K562 (cell line): Measurements from ENCODE around the gene GABRR2. TPM values are rescaled to one million over a fixed set of nuclear protein-coding genes. Genes with fewer than 3 reads are reported as not detected.

ENCODE experiments used
- ATF7 ChIP-seq: fragments of 450-650 bp; IDR thresholded peaks from 2 replicates; pipeline ENCODE4 v1.7.1; 2014; ENCODE audit warnings: mild to moderate bottlenecking, moderate library complexity
- CEBPB ChIP-seq: fragments of 450-650 bp; IDR thresholded peaks from 2 replicates; pipeline ENCODE4 v1.6.1; 2016; ENCODE audit warnings: missing genetic modification characterization, missing compliant biosample characterization
- CXXC5 ChIP-seq: fragments of 250-450 bp; sonication (Bioruptor Pico); IDR thresholded peaks from 2 replicates; pipeline ENCODE4 v1.8.0; 2022; ENCODE audit warnings: inconsistent platforms, mild to moderate bottlenecking, moderate library complexity
- DMBX1 ChIP-seq: fragments of 250-450 bp; sonication (Bioruptor Pico); IDR thresholded peaks from 2 replicates; pipeline ENCODE4 v1.8.0; 2022; ENCODE audit warnings: inconsistent platforms, mild to moderate bottlenecking, moderate library complexity, borderline replicate concordance
- DPF2 ChIP-seq: fragments of 450-650 bp; IDR thresholded peaks from 2 replicates; pipeline ENCODE4 v1.6.1; 2016
- E4F1 ChIP-seq: fragments of 250-450 bp; sonication (Bioruptor Pico); IDR thresholded peaks from 2 replicates; pipeline ENCODE4 v1.5.0; 2021; ENCODE audit warnings: mild to moderate bottlenecking, borderline replicate concordance
- EP300 ChIP-seq: IDR thresholded peaks from 2 replicates; pipeline ENCODE4 v1.6.1; 2012; ENCODE audit warnings: low read length, improper control_type of control experiment
- ESRRA ChIP-seq: fragments of 450-650 bp; IDR thresholded peaks from 2 replicates; pipeline ENCODE4 v1.6.1; 2014; ENCODE audit warnings: low read depth, mild to moderate bottlenecking, moderate library complexity, borderline replicate concordance
- ETV1 ChIP-seq: fragments of 450-650 bp; conservative IDR thresholded peaks from 2 replicates; pipeline ENCODE4 v1.6.1; 2016; ENCODE audit warnings: missing genetic modification characterization, control low read depth, low read depth, missing compliant biosample characterization
- KDM2B ChIP-seq: fragments of 250-450 bp; sonication (Bioruptor Pico); IDR thresholded peaks from 2 replicates; pipeline ENCODE4 v1.8.0; 2021; ENCODE audit warnings: mild to moderate bottlenecking, moderate library complexity
- L3MBTL2 ChIP-seq: fragments of 450-650 bp; IDR thresholded peaks from 2 replicates; pipeline ENCODE4 v1.6.1; 2016; ENCODE audit warnings: mild to moderate bottlenecking, moderate library complexity
- MAFK ChIP-seq: IDR thresholded peaks from 2 replicates; pipeline ENCODE4 v1.6.1; 2011; ENCODE audit warnings: low read length, improper control_type of control experiment
- MEIS2 ChIP-seq: fragments of 450-650 bp; IDR thresholded peaks from 2 replicates; pipeline ENCODE4 v1.6.1; 2014; ENCODE audit warnings: mild to moderate bottlenecking; ENCODE audit not compliant: partially characterized antibody
- NFYB ChIP-seq: IDR thresholded peaks from 2 replicates; pipeline ENCODE4 v1.6.1; 2011; ENCODE audit warnings: mild to moderate bottlenecking, moderate library complexity; ENCODE audit not compliant: insufficient read length; ENCODE audit errors: extremely low read depth
- RCOR1 ChIP-seq, 2 experiments: IDR thresholded peaks; 2 replicates each; pipeline ENCODE4 v1.6.1; 2012; ENCODE audit warnings: low read depth in 2 of 2, low read length in 2 of 2, borderline replicate concordance in 1 of 2, improper control_type of control experiment in 1 of 2
- RNF2 ChIP-seq: sonication (generic); IDR thresholded peaks from 2 replicates; pipeline ENCODE4 v1.6.1; 2016
- SMAD3 ChIP-seq: fragments of 450-650 bp; formaldehyde crosslinking; conservative IDR thresholded peaks from 2 replicates; pipeline ENCODE4 v1.4.0; 2020; ENCODE audit warnings: mild to moderate bottlenecking
- SMARCA4 ChIP-seq: fragments of 450-650 bp; IDR thresholded peaks from 2 replicates; pipeline ENCODE4 v1.6.1; 2016
- SNRNP70 ChIP-seq: fragments of 200-400 bp; formaldehyde crosslinking; optimal IDR thresholded peaks from 2 replicates; pipeline ENCODE3; 2017; ENCODE audit warnings: low read depth, low read length
- STAT5A ChIP-seq: IDR thresholded peaks from 2 replicates; pipeline ENCODE4 v1.6.1; 2012; ENCODE audit warnings: low read length, inconsistent platforms, borderline replicate concordance
- U2AF1 ChIP-seq: fragments of 200-400 bp; formaldehyde crosslinking; optimal IDR thresholded peaks from 2 replicates; pipeline ENCODE3; 2017; ENCODE audit warnings: mild to moderate bottlenecking, low read depth, low read length, moderate library complexity
- ZFX ChIP-seq: sonication (generic); formaldehyde crosslinking; IDR thresholded peaks from 2 replicates; pipeline ENCODE4 v1.8.0; 2022; ENCODE audit warnings: mild to moderate bottlenecking, missing genetic modification reagents, moderate library complexity
- ZNF408 ChIP-seq: fragments of 250-450 bp; sonication (Bioruptor Pico); IDR thresholded peaks from 2 replicates; pipeline ENCODE4 v1.4.0; 2020; ENCODE audit warnings: low read depth, mild to moderate bottlenecking, moderate library complexity
- ZNF589 ChIP-seq: fragments of 200-800 bp; sonication (Bioruptor generic); IDR thresholded peaks from 2 replicates; pipeline ENCODE4 v1.6.1; 2016; ENCODE audit warnings: low read depth, missing genetic modification characterization, missing compliant biosample characterization
- ZNF655 ChIP-seq: fragments of 250-450 bp; sonication (Bioruptor Pico); IDR thresholded peaks from 2 replicates; pipeline ENCODE4 v1.5.0; 2021
- polyA plus RNA-seq, 8 experiments: library from polyadenylated mRNA; depleted of rRNA in 4 of 8; stranded (reverse) in 5 of 8; unstranded in 3 of 8; fragments of >200 nt; fragmentation: Nextera tagmentation in 2 of 8; fragmentation: Illumina TruSeq in 1 of 8; extraction: Ambion mirVana in 2 of 8; extraction: Trizol in 1 of 8; gene quantifications; 2 replicates each; pipeline versions ENCODE4 v1.2.1 to v1.2.3, GENCODE V29; 2011 to 2014; ENCODE audit warnings: inconsistent platforms in 1 of 8, missing spikeins in 1 of 8
- total RNA-seq, 7 experiments: library from RNA; depleted of rRNA in 6 of 7; stranded (reverse); fragments of >200 nt in 6 of 7; fragmentation: Illumina TruSeq in 2 of 7; extraction: Trizol in 2 of 7; gene quantifications; 2 replicates each; pipeline versions ENCODE4 v1.2.1 to v1.2.3, GENCODE V29; 2011 to 2021; ENCODE audit warnings: low replicate concordance in 1 of 7
- TF ChIP-seq, protein P1 (sequence below): sonication (generic); formaldehyde crosslinking; IDR thresholded peaks from 2 replicates; pipeline ENCODE4 v1.9.0; 2022; ENCODE audit warnings: mild to moderate bottlenecking, missing genetic modification reagents

GABRR2 gene
- total and polyA plus RNA-seq, 9 of the 15 experiments (the other 6 are each of a cell fraction or from before 2014, with no cell fraction given): 0.09 to 0.13 (median 0.10) TPM; not detected in 6

GRCh38 chr6:89297695-89298351 lies 17.3 kb downstream of the GABRR2 start (continued):
- peak; percentile 79 for TF ChIP-seq ZFX (CRISPR knock-in tag)
- no peak for TF ChIP-seq ZNF655
- no peak for TF ChIP-seq MAFK
- no peak for TF ChIP-seq SNRNP70
- TF ChIP-seq EP300: peak; percentile 55
- 0 out of 2 replicates have a peak, but pooled peaks have one; percentile 38 for TF ChIP-seq RNF2
- TF ChIP-seq ESRRA: peak; percentile 49; the same call in 1 of the 2 replicates
- TF ChIP-seq E4F1: no peak
- no peak for TF ChIP-seq KDM2B (CRISPR knock-in tag)
- no peak for TF ChIP-seq SMAD3 (CRISPR knock-in tag)
- 0 out of 2 replicates have a peak, but pooled peaks have one; percentile 44 for TF ChIP-seq CXXC5 (CRISPR knock-in tag)
- TF ChIP-seq L3MBTL2: peak; percentile 88
- no peak; the same call in 1 of the 2 replicates for TF ChIP-seq ZNF589 (CRISPR knock-in tag)
- peak; percentile 34; the same call in 1 of the 2 replicates for TF ChIP-seq ATF7
- no peak for TF ChIP-seq U2AF1
- TF ChIP-seq SMARCA4: peak; percentile 69; the same call in 1 of the 2 replicates
- TF ChIP-seq DPF2: peak; percentile 61
- TF ChIP-seq, protein P1, sequence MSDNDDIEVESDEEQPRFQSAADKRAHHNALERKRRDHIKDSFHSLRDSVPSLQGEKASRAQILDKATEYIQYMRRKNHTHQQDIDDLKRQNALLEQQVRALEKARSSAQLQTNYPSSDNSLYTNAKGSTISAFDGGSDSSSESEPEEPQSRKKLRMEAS (CRISPR knock-in tag): peak; percentile 28; the same call in 1 of the 2 replicates
- peak in 1 of 2 experiments; percentile 94; a peak in 2 of 4 replicates for TF ChIP-seq RCOR1 (IDR thresholded peaks at IDR 0.05; ENCODE audit: borderline replicate concordance in 1 of 2, low read depth in 2 of 2, low read length in 2 of 2)
- peak; percentile 26; the same call in 1 of the 2 replicates for TF ChIP-seq DMBX1 (CRISPR knock-in tag)
- peak; percentile 38; the same call in 1 of the 2 replicates for TF ChIP-seq ETV1 (tag)
- TF ChIP-seq MEIS2: peak; percentile 48
- TF ChIP-seq STAT5A: 0 out of 2 replicates have a peak, but pooled peaks have one; percentile 20
- TF ChIP-seq NFYB: no peak
- TF ChIP-seq ZNF408 (CRISPR knock-in tag): no peak
- peak; percentile 42; the same call in 1 of the 2 replicates for TF ChIP-seq CEBPB (tag)
